GM18868 (cell line): ENCODE results near the gene SPTLC2.

Source experiments
- ATAC-seq: cut with Tn5 transposase; IDR thresholded peaks from one replicate; pipeline ENCODE4 v1.9.1; 2021; ENCODE audit warnings: mild to moderate bottlenecking, moderate library complexity; ENCODE audit not compliant: unreplicated experiment

SPTLC2 gene

GRCh38 chr14:77470224-77470870 is 146.1 kb downstream of the SPTLC2 start:
- no peak for ATAC-seq

DNA sequence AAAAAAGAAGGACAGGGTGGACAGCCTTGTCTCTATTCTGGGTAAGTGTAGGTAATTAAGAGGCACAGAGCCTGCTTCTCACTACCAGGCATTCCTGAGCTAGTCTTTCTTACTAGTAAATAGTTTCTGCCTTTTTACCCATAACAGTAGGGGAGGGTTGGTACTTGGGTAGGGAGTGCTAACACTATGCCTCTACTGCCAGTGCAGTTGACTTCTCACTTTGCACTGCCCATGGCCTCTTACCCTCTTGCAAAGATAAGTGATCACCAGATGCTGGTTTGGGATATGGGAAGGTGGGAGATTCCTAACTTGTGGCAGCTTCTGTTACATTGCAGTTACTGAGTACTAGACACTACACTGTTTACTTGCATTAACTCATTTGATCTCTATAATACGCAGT is 146.9 kb downstream of the SPTLC2 start:
- no peak for ATAC-seq

- no peak for ATAC-seq
Observed at GRCh38 chr14:77469067-77469505, 147.4 kb downstream of the SPTLC2 start.

DNA sequence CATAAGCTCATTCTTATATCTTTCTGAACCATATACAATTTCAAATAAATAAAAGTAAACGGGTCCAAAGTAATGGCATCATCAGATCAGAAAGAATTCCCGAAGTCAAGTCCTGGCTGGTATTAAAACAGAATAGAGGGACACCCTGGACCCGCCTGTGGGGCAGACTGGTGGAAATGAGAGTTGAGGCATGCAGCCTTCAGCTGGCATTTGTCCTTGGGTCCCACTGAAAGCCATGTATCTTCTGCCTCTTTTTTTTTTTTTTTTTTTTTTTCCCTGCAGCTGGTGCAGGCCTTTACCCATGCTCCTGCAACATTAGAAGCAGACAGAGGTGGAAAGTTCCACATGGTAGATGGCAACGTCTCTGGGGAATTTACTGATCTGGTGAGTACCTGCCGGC is 148.6 kb downstream of the SPTLC2 start:
- ATAC-seq, result no peak

GRCh38 chr14:77459072-77459723 is 157.2 kb downstream of the SPTLC2 start:
- no peak for ATAC-seq

DNA sequence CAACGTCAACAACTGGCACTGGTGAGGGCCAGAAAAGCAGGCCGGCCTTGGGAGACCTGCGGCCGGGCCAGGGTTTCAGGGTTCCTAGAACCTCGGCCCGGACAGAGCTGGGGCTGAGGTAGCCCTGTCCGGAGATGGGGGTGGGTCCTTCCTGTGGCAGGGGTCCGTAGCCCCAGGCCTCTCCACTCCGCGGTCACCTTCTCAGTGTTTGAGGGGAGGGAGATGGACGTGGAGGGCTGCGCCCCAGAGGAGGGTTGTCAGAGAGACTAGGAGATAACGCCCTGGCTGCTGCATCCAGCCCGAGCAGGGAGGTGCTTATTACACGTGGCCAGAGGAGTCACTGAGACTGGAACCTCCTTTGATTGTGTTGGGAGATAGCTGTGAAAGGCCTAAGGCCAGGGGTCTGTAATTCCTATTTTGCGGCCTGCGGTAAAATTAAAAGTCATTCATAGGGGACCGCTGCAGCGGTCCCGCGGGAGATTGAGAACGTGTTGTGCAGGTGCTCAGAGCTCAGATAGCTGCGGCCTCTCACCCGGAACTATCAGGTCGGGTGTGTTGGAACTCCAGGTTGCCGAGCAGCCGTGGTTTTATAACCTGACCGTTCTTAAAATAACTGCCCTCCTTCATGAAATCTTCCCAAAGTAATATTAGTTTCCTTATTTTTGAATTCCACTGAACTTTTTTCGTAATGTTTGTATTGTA is 158.0 kb downstream of the SPTLC2 start:
- ATAC-seq, result peak; percentile 11

GRCh38 chr14:77457522-77458248 is 158.8 kb downstream of the SPTLC2 start, which contains the start of the genes AHSA1 and VIPAS39:
TSS of gene AHSA1 (plus strand) at chr14:77458093. CDS start at chr14:77458190, 97 bp downstream.
TSS of gene VIPAS39 (minus strand) at chr14:77457601. CDS start at chr14:77454102, 3,499 bp downstream.
- peak; percentile 89 for ATAC-seq

DNA sequence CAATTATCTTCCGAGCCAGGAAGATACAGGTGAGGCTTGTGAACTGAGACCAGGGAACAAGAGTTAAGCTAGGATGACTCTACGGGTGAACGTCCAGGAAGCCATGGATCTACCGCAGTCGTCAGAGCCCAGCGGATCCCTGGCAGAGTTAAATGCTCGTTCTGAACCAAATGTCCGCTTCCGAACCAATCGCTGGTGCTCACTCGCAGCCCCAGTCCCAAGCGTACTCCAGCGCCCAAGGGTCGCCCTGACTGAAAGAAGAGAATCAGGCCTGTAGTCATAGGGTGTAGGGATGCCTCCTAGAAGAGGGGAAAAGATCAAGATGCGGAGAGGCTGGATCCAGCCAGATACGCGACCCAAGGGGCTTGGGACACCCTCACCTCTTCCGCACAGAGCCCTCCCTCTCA is 159.3 kb downstream of the SPTLC2 start:
- ATAC-seq, result peak; percentile 24
